Prostate gland (tissue), 2 donors: ENCODE data around the gene PSD2. TPM values are rescaled to one million over a fixed set of nuclear protein-coding genes. Genes with fewer than 3 reads are reported as not detected.

Experiments
- DNase-seq: peaks from one replicate; pipeline ENCODE4 v3.0.0-alpha.2; 2019; ENCODE audit warnings: low spot score
- H3K27ac ChIP-seq, 2 donors: fragments of 200-600 bp; sonication (generic); 2 replicates each; pipeline ENCODE4 v1.5.1; 2017 to 2019
- H3K27me3 ChIP-seq: fragments of 200-600 bp; sonication (generic); replicated peaks from 2 replicates; pipeline ENCODE4 v1.5.1; 2019; ENCODE audit not compliant: insufficient read depth
- H3K36me3 ChIP-seq, 2 donors: fragments of 200-600 bp; sonication (generic); 1 replicate in 1 of 2; 2 replicates in 1 of 2; pipeline versions ENCODE4 v1.5.1 to v1.8.1; 2017 to 2019
- H3K4me1 ChIP-seq: fragments of 200-600 bp; sonication (generic); replicated peaks from 2 replicates; pipeline ENCODE4 v1.5.1; 2019
- H3K4me3 ChIP-seq, 2 donors: fragments of 200-600 bp; sonication (generic); 2 replicates each; pipeline ENCODE4 v1.5.1; 2017 to 2019
- H3K9me3 ChIP-seq: fragments of 200-600 bp; sonication (generic); 2 replicates; pipeline ENCODE4 v1.5.1; 2017
- CTCF ChIP-seq, 4 experiments: fragments of 200-600 bp in 2 of 4; fragments of 450-650 bp in 2 of 4; sonication (generic) in 2 of 4; IDR thresholded peaks; 1 replicate in 3 of 4; 2 replicates in 1 of 4; pipeline ENCODE4 v1.5.1; 2016 to 2019; ENCODE audit warnings: antibody characterized with exemption in 4 of 4, mild to moderate bottlenecking in 2 of 4, moderate library complexity in 2 of 4
- POLR2A ChIP-seq: fragments of 450-650 bp; IDR thresholded peaks from one replicate; pipeline ENCODE4 v1.6.1; 2016; ENCODE audit warnings: antibody characterized with exemption, mild to moderate bottlenecking
- POLR2AphosphoS5 ChIP-seq: sonication (generic); formaldehyde crosslinking; IDR thresholded peaks from one replicate; pipeline ENCODE4 v1.6.1; 2017; ENCODE audit warnings: antibody characterized with exemption
- WGBS: methylation state at CpG from one replicate; pipeline ENCODE4 v1.1.5; 2018; 5-methylcytosine and 5-hydroxymethylcytosine counted together
- intact Hi-C: fragments of 100-400 bp; cut with DNase I; formaldehyde crosslinking; loops from one replicate; pipeline ENCODE4 v1.14.2; 2022
- total RNA-seq, 2 donors: library from RNA; depleted of rRNA; stranded (reverse); fragments of >200 nt; gene quantifications; one replicate each; pipeline ENCODE4 v1.1.0, GENCODE V29; 2016

Gene PSD2
- total RNA-seq, 2 donors from 2014 or later, result 0.46 to 0.74 TPM

GRCh38 chr5:139850423-139851016 lies 54.9 kb downstream of the PSD2 start:
- H3K4me3 ChIP-seq, result no peak overlapping the region
- intact Hi-C loops, result no loop called here
- no peaks in the 10 kb centered on the region for H3K36me3 ChIP-seq
- H3K9me3 ChIP-seq, result no peaks in the 10 kb centered on the region
- DNase-seq, result no peak
- TF ChIP-seq POLR2A (no peak), POLR2AphosphoS5 (no peak), CTCF (IDR thresholded peaks at IDR 0.05) (no peak)
- no peaks in the 10 kb centered on the region for H3K4me1 ChIP-seq
- H3K27me3 ChIP-seq, result no peaks in the 10 kb centered on the region
- H3K27ac ChIP-seq, result peak overlapping the region in 1 of 2 donors; percentile 24
- WGBS, result 89% methylated on average over 3 of the region's 3 CpGs

GRCh38 chr5:139851558-139851957 lies 56.0 kb downstream of the PSD2 start:
- Histone ChIP-seq H3K27me3 (no peaks in the 10 kb centered on the region), H3K9me3 (no peaks in the 10 kb centered on the region), H3K27ac (no peak overlapping the region), H3K36me3 (no peaks in the 10 kb centered on the region), H3K4me1 (no peaks in the 10 kb centered on the region), H3K4me3 (no peak overlapping the region)
- intact Hi-C loops, result no loop called here
- no peak for TF ChIP-seq POLR2AphosphoS5
- TF ChIP-seq CTCF (IDR thresholded peaks at IDR 0.05), result no peak
- TF ChIP-seq POLR2A, result no peak
- WGBS, result 93% methylated on average over 19 of the region's 19 CpGs
- no peak for DNase-seq

- TF ChIP-seq POLR2A (no peak), CTCF (IDR thresholded peaks at IDR 0.05) (no peak), POLR2AphosphoS5 (no peak)
- Histone ChIP-seq H3K27ac (no peak overlapping the region), H3K4me1 (no peaks in the 10 kb centered on the region), H3K36me3 (no peaks in the 10 kb centered on the region), H3K4me3 (no peak overlapping the region), H3K27me3 (no peaks in the 10 kb centered on the region), H3K9me3 (no peaks in the 10 kb centered on the region)
- intact Hi-C loops, result no loop called here
- DNase-seq, result no peak
- 94% methylated on average over 8 of the region's 8 CpGs for WGBS
These were observed 57.1 kb downstream of the PSD2 start for GRCh38 chr5:139852696-139853095.

GRCh38 chr5:139854029-139854605 lies 58.5 kb downstream of the PSD2 start:
- Histone ChIP-seq H3K27me3 (no peaks in the 10 kb centered on the region), H3K36me3 (no peaks in the 10 kb centered on the region), H3K27ac (no peak overlapping the region), H3K9me3 (no peaks in the 10 kb centered on the region), H3K4me3 (no peak overlapping the region), H3K4me1 (no peaks in the 10 kb centered on the region)
- no peak for DNase-seq
- intact Hi-C loops, result no loop called here
- 96% methylated on average over 7 of the region's 7 CpGs for WGBS
- no peak for TF ChIP-seq POLR2AphosphoS5
- no peak for TF ChIP-seq CTCF (IDR thresholded peaks at IDR 0.05)
- TF ChIP-seq POLR2A, result no peak

GRCh38 chr5:139854953-139855352 lies 59.3 kb downstream of the PSD2 start:
- Histone ChIP-seq H3K27ac (no peak overlapping the region), H3K27me3 (no peaks in the 10 kb centered on the region), H3K4me3 (no peak overlapping the region), H3K9me3 (no peaks in the 10 kb centered on the region), H3K36me3 (no peaks in the 10 kb centered on the region), H3K4me1 (no peaks in the 10 kb centered on the region)
- DNase-seq, result no peak
- TF ChIP-seq CTCF (IDR thresholded peaks at IDR 0.05) (no peak), POLR2AphosphoS5 (no peak), POLR2A (no peak)
- 94% methylated on average over 5 of the region's 5 CpGs for WGBS
- intact Hi-C loops, result no loop called here
